ENCODE results near the gene KIAA1549. TPM values are rescaled to one million over a fixed set of nuclear protein-coding genes. Genes with fewer than 3 reads are reported as not detected.

KIAA1549 gene
- total and polyA plus RNA-seq, 4 donors, result 0.13 to 2.8 (median 0.58) TPM

- 46% methylated on average over 10 of the region's 10 CpGs for WGBS, 2 donors
- intact Hi-C loops (cut with DNase I), result no loop called here
Observed at GRCh38 chr7:138785587-138786437, 195.4 kb downstream of the KIAA1549 start.

GRCh38 chr7:138784692-138785091, 196.5 kb downstream of the KIAA1549 start:
- 5 to 8% methylated on average over 4 of the region's 4 CpGs for WGBS, 2 donors
- H3K4me1 ChIP-seq (ENCODE audit: control insufficient read depth in 1 of 2, insufficient read depth in 2 of 2, low read length in 2 of 2), result no peaks in the 10 kb centered on the region
- no peak overlapping the region for H3K27ac ChIP-seq (ENCODE audit: low read depth in 1 of 2, low read length in 2 of 2)
- intact Hi-C loops (cut with DNase I), result no loop called here
- no peak for ATAC-seq (ENCODE audit: low FRiP score)
- no peak overlapping the region for H3K4me3 ChIP-seq (ENCODE audit: low read length in 2 of 2)
- H3K9me3 ChIP-seq (ENCODE audit: control insufficient read depth, low read length), result no peaks in the 10 kb centered on the region
- no peaks in the 10 kb centered on the region for H3K36me3 ChIP-seq (ENCODE audit: control insufficient read depth in 1 of 2, insufficient read depth in 2 of 2, low read length in 1 of 2)
- DNase-seq, result no peak
- no peaks in the 10 kb centered on the region for H3K27me3 ChIP-seq (ENCODE audit: control insufficient read depth in 1 of 2, insufficient read depth in 2 of 2, low read length in 1 of 2)

More at GRCh38 chr7:138785587-138786437, 195.4 kb downstream of the KIAA1549 start:
- no peak for DNase-seq
- Histone ChIP-seq H3K4me3 (ENCODE audit: low read length in 2 of 2) (no peak overlapping the region), H3K36me3 (ENCODE audit: control insufficient read depth in 1 of 2, insufficient read depth in 2 of 2, low read length in 1 of 2) (no peaks in the 10 kb centered on the region), H3K27me3 (ENCODE audit: control insufficient read depth in 1 of 2, insufficient read depth in 2 of 2, low read length in 1 of 2) (no peaks in the 10 kb centered on the region), H3K27ac (ENCODE audit: low read depth in 1 of 2, low read length in 2 of 2) (no peak overlapping the region), H3K9me3 (ENCODE audit: control insufficient read depth, low read length) (no peaks in the 10 kb centered on the region), H3K4me1 (ENCODE audit: control insufficient read depth in 1 of 2, insufficient read depth in 2 of 2, low read length in 2 of 2) (no peaks in the 10 kb centered on the region)
- no peak for ATAC-seq (ENCODE audit: low FRiP score)

Other genes starting within 250 kb of the KIAA1549 start
- not detected for gene TMEM213, start 183.4 kb downstream of the KIAA1549 start, total RNA-seq
- gene TMEM213, start 183.4 kb downstream of the KIAA1549 start, polyA plus RNA-seq, result not detected
- gene ATP6V0A4, start 183.2 kb downstream of the KIAA1549 start, total RNA-seq, result not detected
- not detected for gene ATP6V0A4, start 183.2 kb downstream of the KIAA1549 start, polyA plus RNA-seq
- 10 to 100 TPM in 1 of 2 donors, 1 to 10 TPM in 1; 6.9 to 17.5 TPM for gene ZC3HAV1L, start 54.7 kb upstream of the KIAA1549 start, total RNA-seq
- 1 to 10 TPM in 1 of 2 donors, under 1 TPM in 1; 0.51 to 1.1 TPM for gene ZC3HAV1L, start 54.7 kb upstream of the KIAA1549 start, polyA plus RNA-seq
- 10 to 100 TPM; 28.2 to 39.5 TPM for gene ZC3HAV1, start 128.3 kb upstream of the KIAA1549 start, total RNA-seq
- 1 to 10 TPM; 4.1 to 8.6 TPM for gene ZC3HAV1, start 128.3 kb upstream of the KIAA1549 start, polyA plus RNA-seq
- gene UBN2, start 249.8 kb upstream of the KIAA1549 start, total RNA-seq, result 10 to 100 TPM; 22.6 to 30.6 TPM
- 1 to 10 TPM; 2.5 to 3.4 TPM for gene UBN2, start 249.8 kb upstream of the KIAA1549 start, polyA plus RNA-seq